Measurements from ENCODE around the gene PEX6. TPM values are rescaled to one million over a fixed set of nuclear protein-coding genes. Genes with fewer than 3 reads are reported as not detected.

Gene PEX6
- total and polyA plus RNA-seq, 10 donors: 11.1 to 25.5 (median 18.9) TPM

GRCh38 chr6:42925248-42925857 is 53.6 kb downstream of the PEX6 start:
- Histone ChIP-seq H3K4me1 (peaks cover under 1 to 37% (median 23%) of the 10 kb centered on the region in 6 donors), H3K36me3 (no peaks in the 10 kb centered on the region), H3K27ac (peak overlapping the region in 1 of 8 donors; percentile 11), H3K9me3 (no peaks in the 10 kb centered on the region), H3K27me3 (replicated peaks in 1 of 7) (no peaks in the 10 kb centered on the region), H3K4me3 (peak overlapping the region in 1 of 8 donors; percentile 17)
- DNase-seq: no peak
- intact Hi-C loops (cut with DNase I; ENCODE audit: low total_unique reads): no loop called here
- TF ChIP-seq POLR2A (IDR thresholded peaks at IDR 0.05) (no peak), CTCF (IDR thresholded peaks at IDR 0.05 in 8 of 11, conservative IDR thresholded peaks at IDR 0.05 in 3 of 11) (no peak), POLR2AphosphoS5 (IDR thresholded peaks at IDR 0.05) (no peak)
- 72 to 89% (median 81%) methylated on average over 4 to 23 of the region's 23 CpGs for WGBS, 5 donors

DNA sequence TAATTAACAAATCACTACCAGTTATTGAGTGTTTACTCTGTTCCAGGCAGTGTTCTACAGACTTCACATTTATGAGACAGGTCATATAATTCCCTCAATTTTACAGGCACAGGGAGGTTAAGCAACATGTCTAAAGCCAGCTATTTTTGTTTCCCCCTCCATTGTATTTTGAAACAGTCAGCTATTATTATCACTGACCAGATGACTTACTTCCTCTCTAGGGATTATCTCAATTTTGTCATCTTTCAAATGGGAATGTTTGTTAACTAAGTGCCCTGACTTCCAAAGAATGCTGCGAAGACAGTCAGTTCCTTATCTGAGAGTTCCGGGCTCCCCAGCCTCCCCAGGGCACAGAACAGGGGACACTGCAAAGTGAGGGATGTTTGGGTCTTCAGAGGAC is 55.3 kb downstream of the PEX6 start:
- Histone ChIP-seq H3K4me3 (peak overlapping the region in 1 of 8 donors; percentile 46), H3K36me3 (no peaks in the 10 kb centered on the region), H3K4me1 (peaks cover 0 to 29% (median 16%) of the 10 kb centered on the region in 6 donors), H3K27me3 (replicated peaks in 1 of 7) (no peaks in the 10 kb centered on the region), H3K27ac (peak overlapping the region in 2 of 8 donors; percentile 30 to 58), H3K9me3 (no peaks in the 10 kb centered on the region)
- intact Hi-C loops (cut with DNase I; ENCODE audit: low total_unique reads): no loop called here
- WGBS, 5 donors: 64 to 87% (median 68%) methylated on average over 2 of the region's 2 CpGs
- DNase-seq: no peak
- TF ChIP-seq CTCF (IDR thresholded peaks at IDR 0.05 in 8 of 11, conservative IDR thresholded peaks at IDR 0.05 in 3 of 11): no peak
- no peak for TF ChIP-seq POLR2A (IDR thresholded peaks at IDR 0.05)
- no peak for TF ChIP-seq POLR2AphosphoS5 (IDR thresholded peaks at IDR 0.05)

- no peak for DNase-seq
- 67 to 87% (median 72%) methylated on average over 6 of the region's 6 CpGs for WGBS, 5 donors
- Histone ChIP-seq H3K27ac (no peak overlapping the region), H3K27me3 (replicated peaks in 1 of 7) (no peaks in the 10 kb centered on the region), H3K9me3 (no peaks in the 10 kb centered on the region), H3K36me3 (no peaks in the 10 kb centered on the region), H3K4me3 (no peak overlapping the region), H3K4me1 (peaks cover 0 to 16% (median 6%) of the 10 kb centered on the region in 6 donors)
- intact Hi-C loops (cut with DNase I; ENCODE audit: low total_unique reads): no loop called here
- TF ChIP-seq CTCF (IDR thresholded peaks at IDR 0.05 in 8 of 11, conservative IDR thresholded peaks at IDR 0.05 in 3 of 11) (no peak), POLR2AphosphoS5 (IDR thresholded peaks at IDR 0.05) (no peak), POLR2A (IDR thresholded peaks at IDR 0.05) (no peak)
Observed at GRCh38 chr6:42921801-42922200, 57.2 kb downstream of the PEX6 start.

DNA sequence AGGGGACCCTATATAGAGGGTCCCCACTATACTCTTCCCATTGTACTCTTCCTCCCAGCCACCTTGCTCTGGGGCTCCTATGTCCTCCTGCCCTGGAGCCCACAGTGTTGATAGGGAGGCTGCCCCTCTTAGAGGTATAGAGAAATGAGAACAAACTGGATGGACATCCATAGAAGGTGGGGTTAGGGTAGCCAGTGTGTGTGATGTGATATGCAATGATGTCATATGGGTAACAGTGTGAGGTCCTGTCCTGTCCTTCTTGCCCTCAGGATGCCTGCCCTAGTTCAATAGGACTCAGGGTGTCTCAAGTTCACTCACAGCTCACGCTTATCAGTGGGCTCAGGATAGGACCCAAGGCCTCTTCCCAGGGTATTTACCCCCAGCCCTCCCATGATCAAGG is 62.7 kb downstream of the PEX6 start:
- 73 to 92% (median 79%) methylated on average over 1 of the region's 1 CpG for WGBS, 5 donors
- H3K9me3 ChIP-seq: no peaks in the 10 kb centered on the region
- TF ChIP-seq POLR2A (IDR thresholded peaks at IDR 0.05) (no peak), POLR2AphosphoS5 (IDR thresholded peaks at IDR 0.05) (no peak), CTCF (IDR thresholded peaks at IDR 0.05 in 8 of 11, conservative IDR thresholded peaks at IDR 0.05 in 3 of 11) (no peak)
- no peak for DNase-seq
- H3K36me3 ChIP-seq: no peaks in the 10 kb centered on the region
- no peak overlapping the region for H3K4me3 ChIP-seq
- H3K27ac ChIP-seq: no peak overlapping the region
- H3K27me3 ChIP-seq (replicated peaks in 1 of 7): peaks cover 0 to 11% (median 6%) of the 10 kb centered on the region in 7 donors
- H3K4me1 ChIP-seq: peaks cover 0 to 8% (median 7%) of the 10 kb centered on the region in 6 donors
- intact Hi-C loops (cut with DNase I; ENCODE audit: low total_unique reads): no loop called here
